LNCaP clone FGC (cell line): Measurements from ENCODE around the gene UXS1.

ENCODE experiments used
- DNase-seq: peaks from one replicate; pipeline ENCODE4 v3.0.0-alpha.2; 2011; ENCODE audit warnings: low read depth
- H3K4me3 ChIP-seq: 2 replicates; pipeline ENCODE4 v1.5.1; 2011; ENCODE audit warnings: mild to moderate bottlenecking, low read depth, low read length, control low read depth
- TF ChIP-seq, protein P1 (sequence below): IDR thresholded peaks from 2 replicates; pipeline ENCODE4 v1.5.1; 2012; ENCODE audit warnings: mild to moderate bottlenecking; ENCODE audit not compliant: control insufficient read depth, insufficient read depth; ENCODE audit errors: extremely low read depth

UXS1 gene

GRCh38 chr2:106109675-106110424 is 84.3 kb downstream of the UXS1 start:
- TF ChIP-seq, protein P1, sequence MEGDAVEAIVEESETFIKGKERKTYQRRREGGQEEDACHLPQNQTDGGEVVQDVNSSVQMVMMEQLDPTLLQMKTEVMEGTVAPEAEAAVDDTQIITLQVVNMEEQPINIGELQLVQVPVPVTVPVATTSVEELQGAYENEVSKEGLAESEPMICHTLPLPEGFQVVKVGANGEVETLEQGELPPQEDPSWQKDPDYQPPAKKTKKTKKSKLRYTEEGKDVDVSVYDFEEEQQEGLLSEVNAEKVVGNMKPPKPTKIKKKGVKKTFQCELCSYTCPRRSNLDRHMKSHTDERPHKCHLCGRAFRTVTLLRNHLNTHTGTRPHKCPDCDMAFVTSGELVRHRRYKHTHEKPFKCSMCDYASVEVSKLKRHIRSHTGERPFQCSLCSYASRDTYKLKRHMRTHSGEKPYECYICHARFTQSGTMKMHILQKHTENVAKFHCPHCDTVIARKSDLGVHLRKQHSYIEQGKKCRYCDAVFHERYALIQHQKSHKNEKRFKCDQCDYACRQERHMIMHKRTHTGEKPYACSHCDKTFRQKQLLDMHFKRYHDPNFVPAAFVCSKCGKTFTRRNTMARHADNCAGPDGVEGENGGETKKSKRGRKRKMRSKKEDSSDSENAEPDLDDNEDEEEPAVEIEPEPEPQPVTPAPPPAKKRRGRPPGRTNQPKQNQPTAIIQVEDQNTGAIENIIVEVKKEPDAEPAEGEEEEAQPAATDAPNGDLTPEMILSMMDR: no peak
- no peak for DNase-seq

GRCh38 chr2:106108791-106109190 is 85.3 kb downstream of the UXS1 start:
- TF ChIP-seq, protein P1: no peak
- DNase-seq: no peak
- H3K4me3 ChIP-seq: no peak overlapping the region

More at GRCh38 chr2:106109675-106110424, 84.3 kb downstream of the UXS1 start:
- H3K4me3 ChIP-seq: no peak overlapping the region

DNA sequence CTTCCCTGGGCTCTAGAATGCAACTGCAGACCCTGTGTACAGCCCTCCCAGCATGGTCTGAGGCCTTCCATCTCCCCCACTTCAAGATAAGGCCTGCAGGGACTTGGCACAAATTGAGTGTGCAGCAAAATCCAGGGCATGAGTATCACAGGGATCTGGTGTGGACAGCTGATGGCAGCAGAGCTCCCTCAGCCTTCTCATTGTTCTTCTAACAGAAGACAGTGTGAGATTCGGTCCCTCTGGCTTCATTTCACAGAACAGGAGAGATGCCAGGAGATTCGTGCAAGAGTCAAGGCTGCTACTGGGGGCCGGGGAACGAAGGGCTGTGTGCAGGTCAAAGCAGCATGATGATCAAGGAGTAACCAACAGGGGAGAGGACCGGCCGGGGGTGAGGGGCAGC is 85.8 kb downstream of the UXS1 start:
- TF ChIP-seq, protein P1: peak; percentile 26; the same call in 1 of the 2 replicates
- no peak for DNase-seq
- no peak overlapping the region for H3K4me3 ChIP-seq

- TF ChIP-seq, protein P1: no peak
- no peak for DNase-seq
- H3K4me3 ChIP-seq: no peak overlapping the region
Observed at GRCh38 chr2:106107509-106108131, 86.5 kb downstream of the UXS1 start.

DNA sequence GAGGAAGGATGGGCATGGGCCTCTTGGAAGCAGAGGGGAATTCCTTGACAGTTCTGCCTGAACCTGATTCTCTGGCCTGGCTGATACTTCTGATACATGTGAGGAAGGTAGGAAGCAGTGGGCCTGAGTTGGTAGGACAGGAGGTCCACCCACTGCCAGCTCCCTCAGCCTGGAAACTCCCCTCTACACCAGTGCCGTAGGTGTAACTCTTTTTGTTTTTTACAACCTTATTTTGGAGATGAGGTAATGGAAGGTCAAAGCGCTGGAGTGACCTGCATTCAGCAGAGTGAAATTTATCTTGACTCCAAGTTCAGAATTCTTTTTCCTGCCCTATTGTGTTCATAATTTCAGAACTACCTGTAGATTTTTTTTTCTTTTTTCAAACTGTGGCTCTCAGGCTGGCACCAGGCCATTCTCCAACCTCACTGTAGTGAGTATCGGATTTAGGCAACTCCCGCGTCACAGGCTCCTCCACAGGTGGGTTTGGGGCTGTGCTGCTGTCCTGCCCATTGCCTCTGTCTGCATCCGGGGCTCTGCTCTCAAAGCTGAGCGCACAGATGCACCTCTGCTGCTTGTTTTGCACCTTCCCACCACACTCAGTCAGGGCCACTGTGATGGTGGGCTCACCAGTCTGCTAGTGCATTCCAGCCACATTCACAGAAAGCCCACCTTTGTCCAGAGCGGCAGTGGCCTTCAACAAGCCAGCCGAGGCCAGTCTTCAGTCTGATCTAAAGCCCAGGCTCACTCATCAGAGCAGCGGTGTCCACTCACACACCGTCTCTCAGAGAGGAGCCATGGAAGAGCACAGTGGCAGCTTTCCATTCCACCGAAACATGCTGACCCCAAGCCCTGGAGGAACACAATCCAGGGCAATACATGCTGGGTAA is 87.2 kb downstream of the UXS1 start:
- TF ChIP-seq, protein P1: no peak
- DNase-seq: no peak
- no peak overlapping the region for H3K4me3 ChIP-seq

GRCh38 chr2:106105151-106105922 is 88.8 kb downstream of the UXS1 start:
- DNase-seq: no peak
- H3K4me3 ChIP-seq: no peak overlapping the region
- TF ChIP-seq, protein P1: no peak
